Measurements from ENCODE around the gene TICAM2. TPM values are rescaled to one million over a fixed set of nuclear protein-coding genes. Genes with fewer than 3 reads are reported as not detected.

TICAM2 gene
- total and polyA plus RNA-seq, 9 of the 15 experiments (the other 6 are each of a cell fraction or from before 2014, with no cell fraction given): 0.15 to 1.8 (median 0.98) TPM

GRCh38 chr5:115607935-115608334 lies 5.7 kb upstream of the TICAM2 start:
- H3K4me2 ChIP-seq (ENCODE audit: insufficient read depth, low read length): no peak overlapping the region
- H3K9ac ChIP-seq (ENCODE audit: insufficient read depth in 1 of 2, low read depth in 2 of 2, low read length in 2 of 2): no peak overlapping the region
- POLR2A ChIA-PET: interaction anchor here (0.9 to 1.2 kb wide), 2 partner anchors 9 to 17 kb away, joined by 3 read pairs; no protein-coding TSS in a partner anchor
- peaks cover 49% of the 10 kb centered on the region for H3K36me3 ChIP-seq (ENCODE audit: control insufficient read depth, insufficient read depth, low read length)
- TF ChIP-seq ZSCAN29 (IDR thresholded peaks at IDR 0.05) (no peak), MAZ (CRISPR knock-in tag; conservative IDR thresholded peaks at IDR 0.05 in 1 of 2, IDR thresholded peaks at IDR 0.05 in 1 of 2) (no peak)
- WGBS (ENCODE audit: insufficient coverage, low coverage, missing lambda C conversion rate): 81% methylated on average over 2 of the region's 2 CpGs
- intact Hi-C loops (cut with micrococcal nuclease) (no loop called here), in situ Hi-C loops (cut with MboI) (no loop called here)
- ATAC-seq: no peak; the same call in 2 of the 3 replicates
- no peak for DNase-seq (ENCODE audit: extremely low read depth in 1 of 4, low spot score in 3 of 4)
- H3K79me2 ChIP-seq (ENCODE audit: control insufficient read depth, insufficient read depth, low read length): 0 out of 3 replicates have a peak, but pooled peaks cover 20% of the 10 kb centered on the region
- H3K4me1 ChIP-seq (replicated peaks in 1 of 2; ENCODE audit: control insufficient read depth in 2 of 2, insufficient read depth in 2 of 2, low read length in 2 of 2): no peaks in the 10 kb centered on the region; a peak in 1 of 5 replicates
- no peak for FAIRE-seq
- H4K20me1 ChIP-seq (replicated peaks; ENCODE audit: control insufficient read depth, insufficient read depth, low read length): no peaks in the 10 kb centered on the region
- H2AFZ ChIP-seq (ENCODE audit: low read depth, low read length): no peak overlapping the region
- CTCF ChIA-PET (ENCODE audit: low intra/inter-chr PET ratio): no interaction called here
- H3K27me3 ChIP-seq (ENCODE audit: control insufficient read depth in 2 of 2, insufficient read depth in 2 of 2, low read length in 2 of 2): no peaks in the 10 kb centered on the region
- H3K4me3 ChIP-seq: no peak overlapping the region
- H3K9me1 ChIP-seq (ENCODE audit: control insufficient read depth, insufficient read depth, low read length): no peaks in the 10 kb centered on the region
- no peaks in the 10 kb centered on the region for H3K9me3 ChIP-seq (replicated peaks; ENCODE audit: control insufficient read depth, insufficient read depth, low read depth, low read length)
- H3K27ac ChIP-seq (ENCODE audit: extremely low read depth, low read depth, low read length): no peak overlapping the region
- no TSS peak for BruUV-seq (replicated peaks)

- POLR2A ChIA-PET: no interaction called here
- FAIRE-seq: no peak
- no peak for ATAC-seq
- no peaks in the 10 kb centered on the region for H4K20me1 ChIP-seq (replicated peaks; ENCODE audit: control insufficient read depth, insufficient read depth, low read length)
- H3K79me2 ChIP-seq (ENCODE audit: control insufficient read depth, insufficient read depth, low read length): 0 out of 3 replicates have a peak, but pooled peaks cover 20% of the 10 kb centered on the region
- no peak overlapping the region for H2AFZ ChIP-seq (ENCODE audit: low read depth, low read length)
- no peaks in the 10 kb centered on the region for H3K27me3 ChIP-seq (ENCODE audit: control insufficient read depth in 2 of 2, insufficient read depth in 2 of 2, low read length in 2 of 2)
- no peak overlapping the region for H3K4me2 ChIP-seq (ENCODE audit: insufficient read depth, low read length)
- CTCF ChIA-PET (ENCODE audit: low intra/inter-chr PET ratio): no interaction called here
- peaks cover 36% of the 10 kb centered on the region for H3K36me3 ChIP-seq (ENCODE audit: control insufficient read depth, insufficient read depth, low read length)
- in situ Hi-C loops (cut with MboI) (no loop called here), intact Hi-C loops (cut with micrococcal nuclease) (no loop called here)
- H3K27ac ChIP-seq (ENCODE audit: extremely low read depth, low read depth, low read length): no peak overlapping the region
- no peaks in the 10 kb centered on the region for H3K9me3 ChIP-seq (replicated peaks; ENCODE audit: control insufficient read depth, insufficient read depth, low read depth, low read length)
- peaks cover 3 to 8% of the 10 kb centered on the region in 2 experiments; a peak in 2 of 5 replicates for H3K4me1 ChIP-seq (replicated peaks in 1 of 2; ENCODE audit: control insufficient read depth in 2 of 2, insufficient read depth in 2 of 2, low read length in 2 of 2)
- H3K4me3 ChIP-seq: no peak overlapping the region
- BruUV-seq (replicated peaks): no TSS peak
- WGBS (ENCODE audit: insufficient coverage, low coverage, missing lambda C conversion rate): 97% methylated on average over 3 of the region's 3 CpGs
- H3K9me1 ChIP-seq (ENCODE audit: control insufficient read depth, insufficient read depth, low read length): no peaks in the 10 kb centered on the region
- DNase-seq (ENCODE audit: extremely low read depth in 1 of 4, low spot score in 3 of 4): no peak
- no peak overlapping the region for H3K9ac ChIP-seq (ENCODE audit: insufficient read depth in 1 of 2, low read depth in 2 of 2, low read length in 2 of 2)
- TF ChIP-seq NFATC3 (IDR thresholded peaks at IDR 0.05) (no peak), ZNF253 (CRISPR knock-in tag; conservative IDR thresholded peaks at IDR 0.05) (no peak), LCOR (CRISPR knock-in tag; IDR thresholded peaks at IDR 0.05) (no peak), SMAD1 (IDR thresholded peaks at IDR 0.05; ENCODE audit: low read depth, low read length, partially characterized antibody) (no peak), MTA3 (IDR thresholded peaks at IDR 0.05; ENCODE audit: borderline replicate concordance) (no peak), ZNF57 (CRISPR knock-in tag; IDR thresholded peaks at IDR 0.05) (no peak), TBP (optimal IDR thresholded peaks at IDR 0.05; ENCODE audit: low read depth, low read length) (no peak), ZBTB8A (IDR thresholded peaks at IDR 0.05; ENCODE audit: partially characterized antibody) (no peak), HNRNPL (IDR thresholded peaks at IDR 0.05; ENCODE audit: low read depth, low read length) (no peak), NBN (IDR thresholded peaks at IDR 0.05; ENCODE audit: low read depth) (no peak), ZBTB34 (CRISPR knock-in tag; IDR thresholded peaks at IDR 0.05) (no peak), NFXL1 (CRISPR knock-in tag; IDR thresholded peaks at IDR 0.05) (no peak), RBM34 (IDR thresholded peaks at IDR 0.05; ENCODE audit: borderline replicate concordance, insufficient read depth, low read length) (no peak), KDM5B (IDR thresholded peaks at IDR 0.05; ENCODE audit: insufficient replicate concordance, low read depth, low read length) (no peak), RBM17 (IDR thresholded peaks at IDR 0.05; ENCODE audit: borderline replicate concordance, low read depth, low read length) (no peak)
Measured at GRCh38 chr5:115605436-115605835, 3.2 kb upstream of the TICAM2 start.
